Activated naive CD4-positive, alpha-beta T cell treated with anti-CD3 and anti-CD28 coated beads, Interleukin-2, amount 50 U/mL, for 24 hours (primary cell): Measurements from ENCODE around the gene TRIM36.

Experiments used
- H3K27ac Mint-ChIP-seq: one replicate; pipeline ENCODE4 v1.8.0; 2021; ENCODE audit warnings: mild to moderate bottlenecking, mixed read lengths
- H3K27me3 Mint-ChIP-seq: one replicate; pipeline ENCODE4 v1.8.0; 2021; ENCODE audit warnings: mixed read lengths
- H3K36me3 Mint-ChIP-seq: one replicate; pipeline ENCODE4 v1.8.0; 2021; ENCODE audit warnings: mixed read lengths
- H3K4me1 Mint-ChIP-seq: one replicate; pipeline ENCODE4 v1.8.0; 2021; ENCODE audit warnings: mixed read lengths
- H3K4me3 Mint-ChIP-seq: one replicate; pipeline ENCODE4 v1.8.0; 2021; ENCODE audit warnings: mild to moderate bottlenecking, mixed read lengths
- H3K9me3 Mint-ChIP-seq: one replicate; pipeline ENCODE4 v1.8.0; 2021; ENCODE audit warnings: mixed read lengths

Gene TRIM36

GRCh38 chr5:115116001-115116400 is 53.7 kb downstream of the TRIM36 start:
- no peak overlapping the region for H3K27ac Mint-ChIP-seq
- peaks cover 11% of the 10 kb centered on the region for H3K9me3 Mint-ChIP-seq
- no peak overlapping the region for H3K4me3 Mint-ChIP-seq
- no peaks in the 10 kb centered on the region for H3K36me3 Mint-ChIP-seq
- no peaks in the 10 kb centered on the region for H3K4me1 Mint-ChIP-seq
- peaks cover 29% of the 10 kb centered on the region for H3K27me3 Mint-ChIP-seq

- Mint-ChIP-seq H3K27ac (no peak overlapping the region), H3K36me3 (no peaks in the 10 kb centered on the region), H3K4me3 (no peak overlapping the region), H3K9me3 (no peaks in the 10 kb centered on the region), H3K27me3 (peaks cover 24% of the 10 kb centered on the region), H3K4me1 (no peaks in the 10 kb centered on the region)
Measured at GRCh38 chr5:115109840-115110239, 59.9 kb downstream of the TRIM36 start.

DNA sequence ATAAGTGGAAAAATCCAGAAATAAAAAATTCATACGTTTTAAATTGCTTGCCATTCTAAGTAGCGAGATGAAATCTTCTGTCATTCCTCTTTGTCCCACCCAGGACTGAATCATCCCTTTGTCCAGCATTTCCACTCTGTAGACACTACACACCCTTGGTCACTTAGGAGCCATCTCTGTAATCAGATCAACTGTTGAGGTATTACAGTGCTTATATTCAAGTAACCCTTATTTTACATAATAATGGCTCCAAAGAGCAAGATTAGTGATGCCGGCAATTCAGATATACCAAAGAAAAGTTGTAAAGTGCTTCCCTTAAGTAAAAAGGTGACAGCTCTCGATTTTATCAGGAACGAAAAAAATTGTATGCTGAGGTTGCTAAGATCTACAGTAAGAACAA is 60.4 kb downstream of the TRIM36 start:
- no peak overlapping the region for H3K27ac Mint-ChIP-seq
- H3K36me3 Mint-ChIP-seq = no peaks in the 10 kb centered on the region
- H3K27me3 Mint-ChIP-seq = peaks cover 25% of the 10 kb centered on the region
- no peak overlapping the region for H3K4me3 Mint-ChIP-seq
- H3K9me3 Mint-ChIP-seq = no peaks in the 10 kb centered on the region
- H3K4me1 Mint-ChIP-seq = no peaks in the 10 kb centered on the region

DNA sequence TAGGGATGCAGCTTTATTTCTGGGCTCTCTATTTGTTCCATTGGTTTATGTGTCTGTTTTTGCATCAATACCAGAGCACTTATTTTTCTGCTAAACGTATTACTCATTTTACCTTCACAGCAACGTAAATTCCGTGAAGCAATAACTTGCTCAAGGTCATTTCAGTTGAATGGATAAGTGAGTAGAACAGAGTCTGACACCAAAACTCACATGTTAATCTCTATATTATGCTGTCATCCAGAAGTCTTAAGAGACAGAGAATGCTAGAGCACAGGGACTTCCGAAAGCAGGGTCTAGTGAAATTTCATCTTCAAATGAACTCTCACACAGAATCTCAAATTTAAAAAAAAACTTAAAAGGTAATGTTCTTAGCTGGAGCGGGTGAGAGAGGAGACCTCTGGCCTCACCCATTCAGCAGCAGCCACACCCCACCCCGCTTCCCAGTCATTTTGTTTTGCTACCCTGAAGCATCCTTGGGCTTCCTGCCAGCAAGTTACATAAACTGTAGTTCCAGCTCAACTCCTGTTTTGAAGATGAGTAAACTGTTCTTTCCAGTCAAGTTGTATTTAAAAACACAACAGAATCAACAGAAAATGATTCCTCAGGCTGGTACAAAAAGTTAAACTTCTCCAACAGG is 69.3 kb downstream of the TRIM36 start:
- Mint-ChIP-seq H3K4me1 (no peaks in the 10 kb centered on the region), H3K27ac (no peak overlapping the region), H3K4me3 (no peak overlapping the region), H3K27me3 (peaks cover 10% of the 10 kb centered on the region), H3K36me3 (no peaks in the 10 kb centered on the region), H3K9me3 (no peaks in the 10 kb centered on the region)

DNA sequence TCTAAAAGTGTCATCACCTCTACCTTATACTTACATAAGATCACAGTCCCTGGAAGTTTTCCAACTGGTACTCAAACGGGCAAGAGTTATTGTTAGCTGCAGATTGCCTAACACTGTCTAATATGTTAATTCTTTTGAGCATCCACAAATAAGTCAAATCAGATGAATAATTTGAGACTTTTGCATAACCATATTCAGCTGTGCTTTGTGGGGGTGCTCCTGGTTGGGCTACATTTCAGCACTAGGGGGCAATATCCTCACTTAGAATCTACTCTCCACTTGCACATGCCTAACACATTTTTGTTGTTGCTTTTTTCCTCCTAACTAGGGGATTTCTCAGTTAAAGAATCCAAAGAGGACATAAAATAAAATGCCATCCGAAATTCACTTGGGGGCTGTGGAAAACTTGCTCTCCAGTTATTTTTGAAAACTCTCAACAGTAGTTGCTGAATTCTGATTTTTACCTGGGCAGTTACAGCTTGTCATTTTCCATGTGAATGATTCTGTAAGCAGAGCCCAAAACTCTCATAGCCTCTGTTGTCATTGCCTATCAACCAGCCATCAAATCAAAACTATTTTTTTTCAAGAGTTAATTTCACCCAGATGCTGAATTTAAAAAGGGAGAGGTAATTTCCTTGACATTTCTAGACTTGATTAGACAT is 71.5 kb downstream of the TRIM36 start:
- Mint-ChIP-seq H3K36me3 (no peaks in the 10 kb centered on the region), H3K4me3 (no peak overlapping the region), H3K9me3 (no peaks in the 10 kb centered on the region), H3K27me3 (peaks cover 5% of the 10 kb centered on the region), H3K27ac (no peak overlapping the region), H3K4me1 (no peaks in the 10 kb centered on the region)

GRCh38 chr5:115097236-115097635 is 72.5 kb downstream of the TRIM36 start:
- H3K27me3 Mint-ChIP-seq = peaks cover 4% of the 10 kb centered on the region

GRCh38 chr5:115096034-115096769 is 73.5 kb downstream of the TRIM36 start:
- H3K27me3 Mint-ChIP-seq = peaks cover 4% of the 10 kb centered on the region
- no peaks in the 10 kb centered on the region for H3K4me1 Mint-ChIP-seq
- no peak overlapping the region for H3K4me3 Mint-ChIP-seq
- no peaks in the 10 kb centered on the region for H3K36me3 Mint-ChIP-seq
- no peaks in the 10 kb centered on the region for H3K9me3 Mint-ChIP-seq
- H3K27ac Mint-ChIP-seq = no peak overlapping the region

More at GRCh38 chr5:115097236-115097635, 72.5 kb downstream of the TRIM36 start:
- no peak overlapping the region for H3K27ac Mint-ChIP-seq
- no peaks in the 10 kb centered on the region for H3K9me3 Mint-ChIP-seq
- H3K4me1 Mint-ChIP-seq = no peaks in the 10 kb centered on the region
- H3K36me3 Mint-ChIP-seq = no peaks in the 10 kb centered on the region
- no peak overlapping the region for H3K4me3 Mint-ChIP-seq

GRCh38 chr5:115087951-115088350 is 81.8 kb downstream of the TRIM36 start:
- Mint-ChIP-seq H3K27ac (no peak overlapping the region), H3K4me3 (no peak overlapping the region), H3K27me3 (peaks cover 24% of the 10 kb centered on the region), H3K4me1 (no peaks in the 10 kb centered on the region), H3K9me3 (no peaks in the 10 kb centered on the region), H3K36me3 (no peaks in the 10 kb centered on the region)

DNA sequence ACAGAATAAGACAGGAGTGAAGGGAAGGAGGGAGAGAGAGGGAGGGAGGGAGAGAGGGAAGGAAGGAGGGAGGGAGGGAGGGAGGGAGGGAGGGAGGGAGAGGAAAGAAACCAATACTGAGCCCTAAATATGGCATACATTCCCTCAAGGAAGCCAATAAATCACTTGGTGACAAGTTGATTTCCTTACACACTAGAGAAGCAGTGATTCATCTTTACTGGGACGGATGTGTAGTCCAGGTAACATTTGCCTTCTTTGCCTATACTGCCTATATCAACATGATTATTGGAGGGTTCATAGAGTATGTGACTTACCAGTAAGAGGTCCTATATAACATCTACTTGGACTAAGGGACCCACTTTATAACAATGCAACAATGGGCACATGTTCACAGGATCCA is 83.2 kb downstream of the TRIM36 start:
- Mint-ChIP-seq H3K4me1 (no peaks in the 10 kb centered on the region), H3K27ac (no peak overlapping the region), H3K9me3 (no peaks in the 10 kb centered on the region), H3K27me3 (peaks cover 25% of the 10 kb centered on the region), H3K36me3 (no peaks in the 10 kb centered on the region), H3K4me3 (no peak overlapping the region)

- Mint-ChIP-seq H3K4me1 (no peaks in the 10 kb centered on the region), H3K4me3 (no peak overlapping the region), H3K27me3 (peaks cover 27% of the 10 kb centered on the region)
Measured at GRCh38 chr5:115084246-115084793, 85.4 kb downstream of the TRIM36 start.

GRCh38 chr5:115079924-115080623 is 89.6 kb downstream of the TRIM36 start:
- H3K4me3 Mint-ChIP-seq = no peak overlapping the region
- H3K27ac Mint-ChIP-seq = no peak overlapping the region
- H3K4me1 Mint-ChIP-seq = no peaks in the 10 kb centered on the region
- H3K36me3 Mint-ChIP-seq = no peaks in the 10 kb centered on the region
- H3K9me3 Mint-ChIP-seq = no peaks in the 10 kb centered on the region
- peaks cover 15% of the 10 kb centered on the region for H3K27me3 Mint-ChIP-seq

More at GRCh38 chr5:115084246-115084793, 85.4 kb downstream of the TRIM36 start:
- H3K27ac Mint-ChIP-seq = no peak overlapping the region
- H3K9me3 Mint-ChIP-seq = no peaks in the 10 kb centered on the region
- H3K36me3 Mint-ChIP-seq = no peaks in the 10 kb centered on the region
